GM23338 (cell line): ENCODE data around the gene HOXB3. TPM values are rescaled to one million over a fixed set of nuclear protein-coding genes. Genes with fewer than 3 reads are reported as not detected.

Source experiments
- ATAC-seq: fragments of 200-7000 bp; cut with Tn5 transposase; 3 replicates; pipeline ENCODE4 v1.9.1; 2020
- DNase-seq: peaks from one replicate; pipeline ENCODE4 v3.0.0-alpha.2; 2015; ENCODE audit warnings: low spot score
- H2AFZ ChIP-seq: fragments of 200-600 bp; sonication (generic); 2 replicates; pipeline ENCODE4 v1.8.0; 2016; ENCODE audit warnings: antibody characterized with exemption, mild to moderate bottlenecking, moderate library complexity
- H3F3A ChIP-seq: fragments of 200-600 bp; sonication (generic); replicated peaks from 2 replicates; pipeline ENCODE4 v1.8.0; 2017; ENCODE audit warnings: antibody characterized with exemption, mixed run types, low read depth
- H3K27ac ChIP-seq: fragments of 200-600 bp; sonication (generic); 2 replicates; pipeline ENCODE4 v1.6.1; 2016; ENCODE audit warnings: low read depth
- H3K27me3 ChIP-seq: fragments of 200-600 bp; sonication (generic); 2 replicates; pipeline ENCODE4 v1.8.0; 2016; ENCODE audit warnings: mild to moderate bottlenecking, mixed run types, moderate library complexity; ENCODE audit not compliant: insufficient read depth
- H3K36me3 ChIP-seq: fragments of 200-600 bp; sonication (generic); 2 replicates; pipeline ENCODE4 v1.8.0; 2016; ENCODE audit warnings: mild to moderate bottlenecking; ENCODE audit not compliant: insufficient read depth
- H3K4me1 ChIP-seq: fragments of 200-600 bp; sonication (generic); 2 replicates; pipeline ENCODE4 v1.8.0; 2016; ENCODE audit warnings: mild to moderate bottlenecking, moderate library complexity; ENCODE audit not compliant: insufficient read depth
- H3K4me2 ChIP-seq: fragments of 200-600 bp; sonication (generic); 2 replicates; pipeline ENCODE4 v1.7.1; 2017; ENCODE audit warnings: mixed run types
- H3K4me3 ChIP-seq: fragments of 200-600 bp; sonication (generic); 2 replicates; pipeline ENCODE4 v1.6.1; 2016; ENCODE audit warnings: mixed run types
- H3K79me2 ChIP-seq: fragments of 200-600 bp; sonication (generic); replicated peaks from 2 replicates; pipeline ENCODE4 v1.8.0; 2017; ENCODE audit warnings: mild to moderate bottlenecking; ENCODE audit not compliant: insufficient read depth
- H3K9me2 ChIP-seq: fragments of 200-600 bp; sonication (generic); 2 replicates; pipeline ENCODE4 v1.8.0; 2017; ENCODE audit not compliant: insufficient read depth
- H4K20me1 ChIP-seq: fragments of 200-600 bp; sonication (generic); replicated peaks from 2 replicates; pipeline ENCODE4 v1.8.0; 2017; ENCODE audit warnings: mild to moderate bottlenecking; ENCODE audit not compliant: insufficient read depth
- H3K27ac Mint-ChIP-seq: 2 replicates; pipeline ENCODE4 v1.8.0; 2020; ENCODE audit warnings: inconsistent platforms, mild to moderate bottlenecking, moderate library complexity, mixed read lengths
- H3K27me3 Mint-ChIP-seq: 3 replicates; pipeline ENCODE4 v1.8.0; 2022; ENCODE audit warnings: low read depth, mild to moderate bottlenecking, moderate library complexity, mixed read lengths, inconsistent platforms; ENCODE audit not compliant: insufficient read depth, poor library complexity
- H3K36me3 Mint-ChIP-seq: 3 replicates; pipeline ENCODE4 v1.8.0; 2021; ENCODE audit warnings: low read depth, mild to moderate bottlenecking, inconsistent platforms, moderate library complexity, mixed read lengths
- H3K4me1 Mint-ChIP-seq: 3 replicates; pipeline ENCODE4 v1.8.0; 2020; ENCODE audit warnings: mild to moderate bottlenecking, inconsistent platforms, mixed read lengths
- H3K4me3 Mint-ChIP-seq: 3 replicates; pipeline ENCODE4 v1.8.0; 2021; ENCODE audit warnings: moderate library complexity, mild to moderate bottlenecking, inconsistent platforms, mixed read lengths
- H3K9me3 Mint-ChIP-seq: 3 replicates; pipeline ENCODE4 v1.8.0; 2020; ENCODE audit warnings: moderate library complexity, mild to moderate bottlenecking, inconsistent platforms, mixed read lengths
- EZH2 ChIP-seq: fragments of 200-600 bp; sonication (generic); IDR thresholded peaks from one replicate; pipeline ENCODE4 v1.8.0; 2017; ENCODE audit warnings: antibody characterized with exemption, mild to moderate bottlenecking, low read depth; ENCODE audit not compliant: unreplicated experiment
- EZH2phosphoT487 ChIP-seq: fragments of 200-600 bp; sonication (generic); IDR thresholded peaks from one replicate; pipeline ENCODE4 v1.8.1; 2018; ENCODE audit warnings: antibody characterized with exemption; ENCODE audit not compliant: unreplicated experiment
- JUNB ChIP-seq: IDR thresholded peaks from one replicate; pipeline ENCODE4 v1.6.1; 2016; ENCODE audit warnings: antibody characterized with exemption; ENCODE audit not compliant: unreplicated experiment
- NANOG ChIP-seq: IDR thresholded peaks from 2 replicates; pipeline ENCODE4 v1.6.1; 2016; ENCODE audit warnings: antibody characterized with exemption, borderline replicate concordance
- POLR2AphosphoS5 ChIP-seq: IDR thresholded peaks from 2 replicates; pipeline ENCODE4 v1.6.1; 2016; ENCODE audit warnings: antibody characterized with exemption, low read depth
- STAT1 ChIP-seq: IDR thresholded peaks from one replicate; pipeline ENCODE4 v1.6.1; 2016; ENCODE audit warnings: antibody characterized with exemption; ENCODE audit not compliant: unreplicated experiment
- ZNF114 ChIP-seq: fragments of 250-450 bp; sonication (Bioruptor Pico); IDR thresholded peaks from 2 replicates; pipeline ENCODE4 v1.5.0; 2020; ENCODE audit warnings: mild to moderate bottlenecking, moderate library complexity
- ZNF462 ChIP-seq: fragments of 250-450 bp; sonication (Bioruptor Pico); IDR thresholded peaks from 2 replicates; pipeline ENCODE4 v1.5.0; 2020; ENCODE audit warnings: mild to moderate bottlenecking, moderate library complexity
- polyA plus RNA-seq: library from polyadenylated mRNA; unstranded; fragments of >200 nt; fragmentation: Nextera tagmentation; extraction: Ambion mirVana; gene quantifications from 2 replicates; pipeline ENCODE4 v1.2.1, GENCODE V29; 2016
- total RNA-seq: library from RNA; depleted of rRNA; stranded (reverse); fragments of >200 nt; shearing (Covaris generic); gene quantifications from 2 replicates; pipeline ENCODE4 v1.2.3, GENCODE V29; 2014

Gene HOXB3
- total and polyA plus RNA-seq, 2 experiments from 2014 or later = 0.17 TPM; not detected in 1

GRCh38 chr17:48523010-48523409 is 67.0 kb downstream of the HOXB3 start (continued):
- TF ChIP-seq ZNF462 (CRISPR knock-in tag) = no peak

- 0 out of 2 replicates have a peak overlapping the region, but pooled peaks have one; percentile 27 for H3K4me3 ChIP-seq
- Mint-ChIP-seq H3K36me3 (no peaks in the 10 kb centered on the region), H3K9me3 (no peaks in the 10 kb centered on the region; the same call in 1 of the 3 replicates), H3K4me3 (no peak overlapping the region), H3K27ac (no peak overlapping the region), H3K27me3 (peaks cover 84% of the 10 kb centered on the region), H3K4me1 (peaks cover 46% of the 10 kb centered on the region)
- no peaks in the 10 kb centered on the region for H3K79me2 ChIP-seq
- peak; percentile 12; the same call in 2 of the 3 replicates for ATAC-seq
- H3K9me2 ChIP-seq = peaks cover 5% of the 10 kb centered on the region
- TF ChIP-seq ZNF114 (CRISPR knock-in tag) (no peak), POLR2AphosphoS5 (no peak), EZH2 (no peak), EZH2phosphoT487 (no peak), JUNB (no peak), ZNF462 (CRISPR knock-in tag) (no peak), STAT1 (no peak), NANOG (no peak)
- peaks cover 53% of the 10 kb centered on the region for H3K4me1 ChIP-seq
- peaks cover 27% of the 10 kb centered on the region for H3F3A ChIP-seq
- no peaks in the 10 kb centered on the region for H3K36me3 ChIP-seq
- no peak for DNase-seq
- peaks cover 7% of the 10 kb centered on the region; the same call in 1 of the 2 replicates for H4K20me1 ChIP-seq
- H3K4me2 ChIP-seq = peak overlapping the region; percentile 58
- peaks cover 89% of the 10 kb centered on the region for H3K27me3 ChIP-seq
- no peak overlapping the region for H2AFZ ChIP-seq
- H3K27ac ChIP-seq = no peak overlapping the region
These were observed 67.9 kb downstream of the HOXB3 start for GRCh38 chr17:48522031-48522653.
